Smooth muscle cell (in vitro differentiated cells): Measurements from ENCODE around the gene USP20. TPM values are rescaled to one million over a fixed set of nuclear protein-coding genes. Genes with fewer than 3 reads are reported as not detected.

Experiments used
- DNase-seq: peaks from one replicate; lab custom pipeline; 2025; ENCODE audit not compliant: unreplicated experiment; lab: John Stamatoyannopoulos, UW
- H2AFZ ChIP-seq: fragments of 200-600 bp; sonication (generic); 2 replicates; pipeline ENCODE4 v1.6.0; 2016; ENCODE audit warnings: antibody characterized with exemption, low read depth, mild to moderate bottlenecking
- H3F3A ChIP-seq: fragments of 200-600 bp; sonication (generic); 2 replicates; pipeline ENCODE4 v1.6.0; 2017; ENCODE audit warnings: antibody characterized with exemption, low read depth
- H3K27ac ChIP-seq: fragments of 200-600 bp; sonication (generic); 2 replicates; pipeline ENCODE4 v1.5.1; 2016; ENCODE audit warnings: low read depth, mild to moderate bottlenecking
- H3K27me3 ChIP-seq: fragments of 200-600 bp; sonication (generic); 2 replicates; pipeline ENCODE4 v1.6.1; 2016; ENCODE audit warnings: low read depth, mild to moderate bottlenecking
- H3K36me3 ChIP-seq: fragments of 200-600 bp; sonication (generic); 2 replicates; pipeline ENCODE4 v1.5.1; 2016; ENCODE audit warnings: low read depth
- H3K4me1 ChIP-seq: fragments of 200-600 bp; sonication (generic); 2 replicates; pipeline ENCODE4 v1.5.1; 2016; ENCODE audit warnings: low read depth
- H3K4me2 ChIP-seq: fragments of 200-600 bp; sonication (generic); 2 replicates; pipeline ENCODE4 v1.6.0; 2016; ENCODE audit warnings: mild to moderate bottlenecking
- H3K4me3 ChIP-seq: fragments of 200-600 bp; sonication (generic); 2 replicates; pipeline ENCODE4 v1.5.1; 2016; ENCODE audit warnings: mild to moderate bottlenecking
- H3K79me2 ChIP-seq: fragments of 200-600 bp; sonication (generic); 2 replicates; pipeline ENCODE4 v1.6.0; 2016; ENCODE audit warnings: low read depth, mild to moderate bottlenecking
- H3K9ac ChIP-seq: fragments of 200-600 bp; sonication (generic); 2 replicates; pipeline ENCODE4 v1.6.0; 2016; ENCODE audit warnings: low read depth
- H3K9me3 ChIP-seq: fragments of 200-600 bp; sonication (generic); replicated peaks from 2 replicates; pipeline ENCODE4 v1.5.1; 2016; ENCODE audit warnings: low read depth
- H4K20me1 ChIP-seq: fragments of 200-600 bp; sonication (generic); 2 replicates; pipeline ENCODE4 v1.6.0; 2016; ENCODE audit warnings: low read depth
- CTCF ChIP-seq: fragments of 200-600 bp; sonication (generic); IDR thresholded peaks from 2 replicates; pipeline ENCODE4 v1.5.1; 2017; ENCODE audit warnings: borderline replicate concordance, mild to moderate bottlenecking, antibody characterized with exemption; ENCODE audit not compliant: insufficient read depth, poor library complexity, severe bottlenecking
- WGBS: methylation state at CpG from one replicate; pipeline ENCODE4 v1.1.7; 2016; ENCODE audit warnings: low lambda C conversion rate; 5-methylcytosine and 5-hydroxymethylcytosine counted together
- polyA plus RNA-seq: library from polyadenylated mRNA; unstranded; fragments of >200 nt; fragmentation: Nextera tagmentation; extraction: Ambion mirVana; gene quantifications from 2 replicates; pipeline ENCODE4 v1.2.1, GENCODE V29; 2016
- total RNA-seq: library from RNA; depleted of rRNA; stranded (reverse); fragments of >200 nt; gene quantifications from 2 replicates; pipeline ENCODE4 v1.2.3, GENCODE V29; 2014

The USP20 gene
- total and polyA plus RNA-seq, 2 experiments from 2014 or later: 14.6 to 29.7 TPM

GRCh38 chr9:129809346-129809745, 25.9 kb upstream of the USP20 start:
- H3K4me3 ChIP-seq: no peak overlapping the region
- no peak for TF ChIP-seq CTCF
- WGBS: 88% methylated on average over 11 of the region's 11 CpGs
- no peak overlapping the region for H3K4me2 ChIP-seq
- H3F3A ChIP-seq: no peaks in the 10 kb centered on the region
- H4K20me1 ChIP-seq: peaks cover 13% of the 10 kb centered on the region
- DNase-seq: no peak
- H3K27me3 ChIP-seq: no peaks in the 10 kb centered on the region
- H3K36me3 ChIP-seq: no peaks in the 10 kb centered on the region
- no peak overlapping the region for H3K27ac ChIP-seq
- H3K4me1 ChIP-seq: no peaks in the 10 kb centered on the region
- no peak overlapping the region for H3K9ac ChIP-seq
- peaks cover 10% of the 10 kb centered on the region for H3K79me2 ChIP-seq
- no peak overlapping the region for H2AFZ ChIP-seq
- no peaks in the 10 kb centered on the region for H3K9me3 ChIP-seq

DNA sequence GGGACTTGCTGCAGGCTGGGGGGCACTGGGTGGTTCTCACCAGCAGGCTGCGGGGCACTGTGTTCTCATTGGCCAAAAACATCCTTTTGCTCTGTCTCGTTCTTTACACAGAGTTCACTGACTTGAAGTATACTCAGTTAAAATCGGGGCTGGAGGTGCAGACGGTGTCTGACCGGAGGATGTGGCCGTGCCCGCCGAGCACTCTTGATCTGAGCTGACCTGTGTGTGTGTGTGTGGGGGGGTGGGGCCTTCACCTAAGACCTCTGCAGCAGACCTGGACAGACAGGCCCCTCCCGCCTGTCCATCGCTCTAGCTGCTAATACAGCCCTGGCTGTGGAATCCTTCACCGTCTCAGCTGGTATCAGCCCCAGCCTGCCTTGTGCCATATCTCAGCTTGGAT, 25.1 kb upstream of the USP20 start:
- Histone ChIP-seq H3K9ac (no peak overlapping the region), H2AFZ (no peak overlapping the region), H3K4me1 (no peaks in the 10 kb centered on the region), H3K36me3 (no peaks in the 10 kb centered on the region), H3K27me3 (no peaks in the 10 kb centered on the region), H3K4me2 (no peak overlapping the region), H3K9me3 (no peaks in the 10 kb centered on the region), H3K79me2 (peaks cover 7% of the 10 kb centered on the region), H4K20me1 (peaks cover 13% of the 10 kb centered on the region), H3K27ac (no peak overlapping the region), H3K4me3 (no peak overlapping the region), H3F3A (no peaks in the 10 kb centered on the region)
- 88% methylated on average over 11 of the region's 11 CpGs for WGBS
- no peak for TF ChIP-seq CTCF
- no peak for DNase-seq

DNA sequence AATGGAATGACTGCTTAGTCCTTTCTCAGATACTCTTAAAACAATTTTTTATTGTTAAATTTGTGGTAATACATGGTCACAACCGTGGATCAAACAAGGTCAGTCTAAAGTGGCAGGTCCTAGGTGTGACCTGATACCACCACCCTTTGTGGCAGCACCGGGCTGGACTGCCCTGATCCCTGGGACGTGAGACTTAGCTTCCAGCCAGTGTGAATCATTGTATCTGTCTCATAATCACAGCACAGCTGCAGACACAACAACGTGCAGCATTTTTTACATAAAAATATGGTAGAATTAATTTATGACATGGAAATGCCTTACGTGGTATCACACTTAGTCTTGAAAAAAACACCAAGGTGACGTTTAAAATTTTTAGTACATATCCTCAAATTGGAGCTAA, 24.5 kb upstream of the USP20 start:
- WGBS: 86% methylated on average over 6 of the region's 6 CpGs
- no peak overlapping the region for H3K4me3 ChIP-seq
- no peaks in the 10 kb centered on the region for H3K27me3 ChIP-seq
- H3K36me3 ChIP-seq: no peaks in the 10 kb centered on the region
- peaks cover 6% of the 10 kb centered on the region for H3K79me2 ChIP-seq
- no peaks in the 10 kb centered on the region for H3K4me1 ChIP-seq
- H3K4me2 ChIP-seq: no peak overlapping the region
- H3K9me3 ChIP-seq: no peaks in the 10 kb centered on the region
- no peak for TF ChIP-seq CTCF
- no peak for DNase-seq
- H2AFZ ChIP-seq: no peak overlapping the region
- H4K20me1 ChIP-seq: peaks cover 12% of the 10 kb centered on the region
- H3K27ac ChIP-seq: no peak overlapping the region
- no peak overlapping the region for H3K9ac ChIP-seq
- no peaks in the 10 kb centered on the region for H3F3A ChIP-seq

DNA sequence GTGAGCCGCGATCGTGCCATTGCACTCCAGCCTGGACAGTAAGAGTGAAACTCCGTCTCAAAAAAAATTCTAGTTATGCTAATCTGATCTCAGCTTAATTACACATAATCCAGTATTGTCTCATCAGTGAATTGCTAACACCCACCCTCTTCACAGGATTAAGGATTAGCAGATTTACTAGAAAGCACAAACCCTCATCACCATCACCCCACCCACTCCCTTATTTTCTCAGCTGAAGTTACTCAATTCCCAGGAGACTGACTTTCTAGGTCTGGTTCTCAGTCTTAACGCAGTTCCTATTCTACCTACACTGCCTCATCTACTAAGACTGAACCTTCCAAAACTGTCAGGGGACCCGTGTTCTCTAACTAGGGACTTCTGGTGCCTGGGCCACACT, 23.3 kb upstream of the USP20 start:
- 88% methylated on average over 6 of the region's 6 CpGs for WGBS
- Histone ChIP-seq H3K4me3 (no peak overlapping the region), H3K4me2 (no peak overlapping the region), H3K27ac (no peak overlapping the region), H3K36me3 (no peaks in the 10 kb centered on the region), H3F3A (no peaks in the 10 kb centered on the region), H3K9ac (no peak overlapping the region), H3K9me3 (no peaks in the 10 kb centered on the region), H4K20me1 (peaks cover 6% of the 10 kb centered on the region), H3K4me1 (no peaks in the 10 kb centered on the region), H2AFZ (no peak overlapping the region), H3K27me3 (no peaks in the 10 kb centered on the region), H3K79me2 (no peaks in the 10 kb centered on the region)
- no peak for DNase-seq
- no peak for TF ChIP-seq CTCF
